ENCODE measurements around the gene CERCAM.

The CERCAM gene

GRCh38 chr9:128385496-128386460, 34.9 kb upstream of the CERCAM start:
- Histone ChIP-seq H3K4me1 (ENCODE audit: control insufficient read depth, insufficient read depth, low read length) (no peaks in the 10 kb centered on the region), H3K36me3 (ENCODE audit: control insufficient read depth in 2 of 2, insufficient read depth in 1 of 2, low read length in 2 of 2) (peaks cover 0 to 69% of the 10 kb centered on the region in 2 experiments; a peak in 1 of 3 replicates), H3K4me3 (ENCODE audit: low read depth, low read length) (no peak overlapping the region), H3K9me3 (ENCODE audit: control insufficient read depth, insufficient read depth, low read depth, low read length) (no peaks in the 10 kb centered on the region), H3K27ac (ENCODE audit: extremely low read depth, low read depth, low read length) (no peak overlapping the region)
- CTCF ChIA-PET = interaction anchor here (0.6 to 2.2 kb wide), 3 partner anchors 26 to 1093 kb away, joined by 3 to 10 read pairs (median 9); no protein-coding TSS in a partner anchor
- TF ChIP-seq ZNF704 (tag by site-specific recombination; IDR thresholded peaks at IDR 0.05) (no peak), YY1 (tag by site-specific recombination; IDR thresholded peaks at IDR 0.05) (no peak), ZNF548 (tag by site-specific recombination; IDR thresholded peaks at IDR 0.05) (no peak), YY2 (tag by site-specific recombination; IDR thresholded peaks at IDR 0.05) (no peak), ZNF792 (tag by site-specific recombination; IDR thresholded peaks at IDR 0.05) (no peak), KLF16 (tag by site-specific recombination; IDR thresholded peaks at IDR 0.05) (no peak), HOXA7 (CRISPR knock-in tag; IDR thresholded peaks at IDR 0.05; ENCODE audit: borderline replicate concordance) (no peak), ZNF324 (tag by site-specific recombination; IDR thresholded peaks at IDR 0.05) (no peak), ZNF18 (tag by site-specific recombination; IDR thresholded peaks at IDR 0.05) (no peak), ZBTB20 (tag by site-specific recombination; IDR thresholded peaks at IDR 0.05) (no peak), ZFHX2 (tag by site-specific recombination; conservative IDR thresholded peaks at IDR 0.05) (no peak)
- POLR2A ChIA-PET = interaction anchor here (2.8 kb wide), 1 partner anchor 15 kb away, joined by 7 read pairs; the partner anchor contains the start of gene URM1

- H3K4me1 ChIP-seq (ENCODE audit: control insufficient read depth, insufficient read depth, low read length) = no peaks in the 10 kb centered on the region
- CTCF ChIA-PET = interaction anchor here (0.9 to 1.0 kb wide), 2 partner anchors 26 to 32 kb away, joined by 3 to 4 read pairs; no protein-coding TSS in a partner anchor
- no peak overlapping the region for H3K4me3 ChIP-seq (ENCODE audit: low read depth, low read length)
- TF ChIP-seq BCL11B (tag by site-specific recombination; IDR thresholded peaks at IDR 0.05; ENCODE audit: low read depth) = no peak
- TF ChIP-seq ZNF792 (tag by site-specific recombination; IDR thresholded peaks at IDR 0.05) = no peak
- TF ChIP-seq ZNF354C (tag by site-specific recombination; IDR thresholded peaks at IDR 0.05; ENCODE audit: borderline replicate concordance, low read depth) = no peak
- no peak for TF ChIP-seq ZNF350 (tag by site-specific recombination; IDR thresholded peaks at IDR 0.05)
- no peak for TF ChIP-seq ZNF223 (tag by site-specific recombination; IDR thresholded peaks at IDR 0.05)
- TF ChIP-seq HOXC10 (CRISPR knock-in tag; IDR thresholded peaks at IDR 0.05) = no peak
- TF ChIP-seq ZBTB7A (tag by site-specific recombination; IDR thresholded peaks at IDR 0.05; ENCODE audit: low read depth) = no peak
- no peak for TF ChIP-seq ZNF175 (tag by site-specific recombination; IDR thresholded peaks at IDR 0.05)
- no peak for TF ChIP-seq ZBTB20 (tag by site-specific recombination; IDR thresholded peaks at IDR 0.05)
- TF ChIP-seq ZNF521 (tag by site-specific recombination; IDR thresholded peaks at IDR 0.05) = no peak
- TF ChIP-seq ZNF416 (tag by site-specific recombination; IDR thresholded peaks at IDR 0.05) = no peak
- no peak for TF ChIP-seq ZNF138 (tag by site-specific recombination; IDR thresholded peaks at IDR 0.05; ENCODE audit: borderline replicate concordance)
- TF ChIP-seq ZNF658 (tag by site-specific recombination; IDR thresholded peaks at IDR 0.05) = no peak
- no peak for TF ChIP-seq ZNF341 (tag by site-specific recombination; IDR thresholded peaks at IDR 0.05; ENCODE audit: low read depth)
- H3K27ac ChIP-seq (ENCODE audit: extremely low read depth, low read depth, low read length) = no peak overlapping the region
- POLR2A ChIA-PET = no interaction called here
- no peaks in the 10 kb centered on the region for H3K9me3 ChIP-seq (ENCODE audit: control insufficient read depth, insufficient read depth, low read depth, low read length)
- H3K36me3 ChIP-seq (ENCODE audit: control insufficient read depth in 2 of 2, insufficient read depth in 1 of 2, low read length in 2 of 2) = peaks cover 0 to 66% of the 10 kb centered on the region in 2 experiments; a peak in 1 of 3 replicates
Measured at GRCh38 chr9:128388150-128388549, 32.5 kb upstream of the CERCAM start.

Measured in HEK293 (cell line).